Trophoblast cell (in vitro differentiated cells and primary cell): ENCODE data around the gene ARV1.

ENCODE experiments used
- DNase-seq, 2 donors: peaks; one replicate each; pipeline ENCODE4 v3.0.0-alpha.2; 2016
- H2AFZ ChIP-seq: 2 replicates; pipeline ENCODE4 v1.6.1; 2013; ENCODE audit warnings: low read length, moderate library complexity, mild to moderate bottlenecking; ENCODE audit not compliant: insufficient read depth, poor library complexity
- H2AK5ac ChIP-seq: 2 replicates; pipeline ENCODE4 v1.6.1; 2013; ENCODE audit warnings: mild to moderate bottlenecking, low read length
- H2BK120ac ChIP-seq: 2 replicates; pipeline ENCODE4 v1.6.1; 2013; ENCODE audit warnings: low read length, mild to moderate bottlenecking, moderate library complexity; ENCODE audit not compliant: insufficient read depth, poor library complexity
- H2BK12ac ChIP-seq: 2 replicates; pipeline ENCODE4 v1.6.1; 2013; ENCODE audit warnings: mild to moderate bottlenecking, low read length, moderate library complexity
- H2BK5ac ChIP-seq: 2 replicates; pipeline ENCODE4 v1.6.1; 2013; ENCODE audit warnings: low read length, low read depth, moderate library complexity, mild to moderate bottlenecking; ENCODE audit not compliant: poor library complexity
- H3K14ac ChIP-seq: 2 replicates; pipeline ENCODE4 v1.6.1; 2013; ENCODE audit warnings: mild to moderate bottlenecking, low read length
- H3K18ac ChIP-seq: 2 replicates; pipeline ENCODE4 v1.6.1; 2013; ENCODE audit warnings: mild to moderate bottlenecking, low read length
- H3K23ac ChIP-seq: 2 replicates; pipeline ENCODE4 v1.6.1; 2013; ENCODE audit warnings: low read length
- H3K27ac ChIP-seq: 2 replicates; pipeline ENCODE4 v1.5.1; 2013; ENCODE audit warnings: low read depth, mild to moderate bottlenecking, inconsistent platforms, low read length, moderate library complexity
- H3K27me3 ChIP-seq: 2 replicates; pipeline ENCODE4 v1.6.1; 2013; ENCODE audit warnings: inconsistent platforms, mild to moderate bottlenecking, low read length, moderate library complexity; ENCODE audit not compliant: insufficient read depth
- H3K36me3 ChIP-seq, 2 experiments: 1 replicate in 1 of 2; 2 replicates in 1 of 2; pipeline ENCODE4 v1.6.1; 2013; ENCODE audit warnings: low read length in 2 of 2, mild to moderate bottlenecking in 2 of 2, moderate library complexity in 1 of 2; ENCODE audit not compliant: insufficient read depth in 2 of 2, control insufficient read depth in 1 of 2
- H3K4ac ChIP-seq: 2 replicates; pipeline ENCODE4 v1.6.1; 2013; ENCODE audit warnings: low read depth, mild to moderate bottlenecking, low read length, moderate library complexity
- H3K4me1 ChIP-seq, 2 experiments: 1 replicate in 1 of 2; 2 replicates in 1 of 2; pipeline ENCODE4 v1.6.1; 2013; ENCODE audit warnings: low read length in 2 of 2, mild to moderate bottlenecking in 2 of 2, moderate library complexity in 1 of 2; ENCODE audit not compliant: insufficient read depth in 2 of 2, control insufficient read depth in 1 of 2
- H3K4me2 ChIP-seq: 2 replicates; pipeline ENCODE4 v1.6.1; 2013; ENCODE audit warnings: inconsistent platforms, mild to moderate bottlenecking, low read length, moderate library complexity
- H3K4me3 ChIP-seq: 2 replicates; pipeline ENCODE4 v1.5.1; 2013; ENCODE audit warnings: mild to moderate bottlenecking, low read depth, low read length, inconsistent platforms
- H3K79me1 ChIP-seq: one replicate; pipeline ENCODE4 v1.6.1; 2013; ENCODE audit warnings: low read length
- H3K79me2 ChIP-seq: 2 replicates; pipeline ENCODE4 v1.6.1; 2013; ENCODE audit warnings: low read length, mild to moderate bottlenecking; ENCODE audit not compliant: control insufficient read depth, insufficient read depth, poor library complexity
- H3K9ac ChIP-seq: 2 replicates; pipeline ENCODE4 v1.6.1; 2013; ENCODE audit warnings: mild to moderate bottlenecking, low read length
- H3K9me3 ChIP-seq: 2 replicates; pipeline ENCODE4 v1.6.1; 2013; ENCODE audit warnings: low read depth, mild to moderate bottlenecking, control low read depth, inconsistent platforms, low read length; ENCODE audit not compliant: insufficient read depth
- H4K12ac ChIP-seq: 2 replicates; pipeline ENCODE4 v1.6.1; 2013; ENCODE audit warnings: low read depth, mild to moderate bottlenecking, low read length, moderate library complexity
- H4K8ac ChIP-seq: 2 replicates; pipeline ENCODE4 v1.6.1; 2013; ENCODE audit warnings: low read depth, mild to moderate bottlenecking, low read length, moderate library complexity
- H4K91ac ChIP-seq: one replicate; pipeline ENCODE4 v1.6.1; 2013; ENCODE audit warnings: low read depth, mild to moderate bottlenecking, low read length, moderate library complexity
- WGBS: extraction: QIAGEN DNeasy Blood & Tissue Kit; methylation state at CpG from one replicate; pipeline ENCODE4 v1.1.7; 2013; ENCODE audit warnings: missing lambda C conversion rate; ENCODE audit not compliant: insufficient read length, insufficient coverage; ENCODE audit errors: extremely low coverage; 5-methylcytosine and 5-hydroxymethylcytosine counted together

The ARV1 gene

DNA sequence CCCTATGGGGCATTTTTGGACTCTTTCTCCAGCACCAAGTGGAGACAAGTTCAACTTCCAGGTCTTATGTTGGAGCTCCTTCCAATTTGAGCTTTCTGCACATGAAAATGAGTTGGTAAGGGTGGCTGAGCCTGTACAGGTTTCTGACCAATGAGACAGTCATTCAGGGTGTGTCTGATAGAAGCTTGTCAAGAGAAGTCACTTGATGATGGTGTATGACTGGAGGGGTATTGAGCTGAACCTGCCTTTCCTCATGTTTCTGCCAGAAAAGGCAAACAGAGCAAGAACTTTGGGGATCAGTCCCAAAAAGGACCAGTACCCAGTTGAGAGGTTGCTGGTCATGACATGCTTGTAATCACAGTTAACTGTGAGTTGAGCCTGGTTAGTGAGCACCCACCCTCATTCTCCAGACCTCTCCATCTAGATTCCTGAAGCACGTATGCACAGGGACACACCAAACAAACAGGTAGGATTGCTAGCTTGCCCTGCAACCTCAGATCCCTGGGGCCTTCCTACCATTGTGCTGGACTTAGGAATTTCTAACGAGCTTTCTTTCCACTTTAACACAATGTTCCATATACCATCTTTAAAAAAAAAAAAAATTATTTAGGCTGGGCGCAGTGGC is 34.6 kb downstream of the ARV1 start:
- no peak overlapping the region for H3K9ac ChIP-seq
- H3K4me2 ChIP-seq: no peak overlapping the region
- no peak overlapping the region for H3K4me3 ChIP-seq
- no peak overlapping the region for H3K27ac ChIP-seq
- no peak overlapping the region for H3K18ac ChIP-seq
- no peaks in the 10 kb centered on the region for H3K27me3 ChIP-seq
- no peak overlapping the region for H2BK120ac ChIP-seq
- no peak overlapping the region for H4K91ac ChIP-seq
- H3K79me1 ChIP-seq: no peaks in the 10 kb centered on the region
- no peak overlapping the region for H2BK12ac ChIP-seq
- H3K4ac ChIP-seq: no peak overlapping the region
- no peak overlapping the region for H3K14ac ChIP-seq
- H3K79me2 ChIP-seq: peaks cover 1% of the 10 kb centered on the region
- H3K4me1 ChIP-seq: peaks cover 4 to 5% of the 10 kb centered on the region in 2 experiments
- H4K12ac ChIP-seq: no peak overlapping the region
- no peaks in the 10 kb centered on the region for H3K9me3 ChIP-seq
- peak; percentile 86 to 90 for DNase-seq
- no CpG with 5 or more reads among the region's 3 CpGs for WGBS
- no peak overlapping the region for H2BK5ac ChIP-seq
- H4K8ac ChIP-seq: no peak overlapping the region
- no peak overlapping the region for H2AFZ ChIP-seq
- H2AK5ac ChIP-seq: no peak overlapping the region
- no peak overlapping the region for H3K23ac ChIP-seq
- H3K36me3 ChIP-seq: peaks cover 5 to 14% of the 10 kb centered on the region in 2 experiments

GRCh38 chr1:231016234-231016633 is 37.3 kb downstream of the ARV1 start:
- H3K18ac ChIP-seq: no peak overlapping the region
- no peaks in the 10 kb centered on the region for H3K27me3 ChIP-seq
- H2AFZ ChIP-seq: no peak overlapping the region
- no peak overlapping the region for H4K91ac ChIP-seq
- no peak overlapping the region for H3K4ac ChIP-seq
- H4K8ac ChIP-seq: no peak overlapping the region
- peaks cover 11 to 26% of the 10 kb centered on the region in 2 experiments for H3K36me3 ChIP-seq
- H3K4me1 ChIP-seq: peaks cover 7% of the 10 kb centered on the region in 2 experiments
- H3K14ac ChIP-seq: no peak overlapping the region
- no peak overlapping the region for H4K12ac ChIP-seq
- no peak overlapping the region for H2BK5ac ChIP-seq
- no peaks in the 10 kb centered on the region for H3K9me3 ChIP-seq
- H3K79me2 ChIP-seq: peaks cover 1% of the 10 kb centered on the region
- WGBS: no CpG with 5 or more reads among the region's 6 CpGs
- H3K9ac ChIP-seq: no peak overlapping the region
- no peaks in the 10 kb centered on the region for H3K79me1 ChIP-seq
- H3K4me3 ChIP-seq: no peak overlapping the region
- no peak overlapping the region for H3K23ac ChIP-seq
- no peak overlapping the region for H2BK120ac ChIP-seq
- no peak overlapping the region for H2AK5ac ChIP-seq
- no peak overlapping the region for H3K27ac ChIP-seq
- H2BK12ac ChIP-seq: no peak overlapping the region
- H3K4me2 ChIP-seq: no peak overlapping the region
- DNase-seq: peak in 1 of 2 donors; percentile 43

- H3K14ac ChIP-seq: no peak overlapping the region
- no peak overlapping the region for H4K8ac ChIP-seq
- H3K4me1 ChIP-seq: peaks cover 7 to 9% of the 10 kb centered on the region in 2 experiments
- H2BK5ac ChIP-seq: no peak overlapping the region
- peaks cover 11 to 30% of the 10 kb centered on the region in 2 experiments for H3K36me3 ChIP-seq
- H3K9ac ChIP-seq: no peak overlapping the region
- H4K12ac ChIP-seq: no peak overlapping the region
- H3K9me3 ChIP-seq: no peaks in the 10 kb centered on the region
- H3K79me1 ChIP-seq: no peaks in the 10 kb centered on the region
- peaks cover 1% of the 10 kb centered on the region for H3K79me2 ChIP-seq
- no peak overlapping the region for H3K18ac ChIP-seq
- H2AK5ac ChIP-seq: no peak overlapping the region
- H3K27me3 ChIP-seq: no peaks in the 10 kb centered on the region
- H3K4ac ChIP-seq: no peak overlapping the region
- no CpG with 5 or more reads among the region's 5 CpGs for WGBS
- H2BK12ac ChIP-seq: no peak overlapping the region
- no peak overlapping the region for H2BK120ac ChIP-seq
- DNase-seq: no peak
- no peak overlapping the region for H3K23ac ChIP-seq
- H2AFZ ChIP-seq: no peak overlapping the region
- H4K91ac ChIP-seq: no peak overlapping the region
- H3K4me2 ChIP-seq: no peak overlapping the region
- no peak overlapping the region for H3K4me3 ChIP-seq
- no peak overlapping the region for H3K27ac ChIP-seq
Measured at GRCh38 chr1:231016966-231017365, 38.1 kb downstream of the ARV1 start.

GRCh38 chr1:231019711-231020110 is 40.8 kb downstream of the ARV1 start:
- Histone ChIP-seq H2BK5ac (no peak overlapping the region), H3K27me3 (no peaks in the 10 kb centered on the region), H3K23ac (no peak overlapping the region), H3K79me1 (no peaks in the 10 kb centered on the region), H3K27ac (no peak overlapping the region), H2AK5ac (no peak overlapping the region), H3K18ac (peak overlapping the region; percentile 5), H3K4ac (no peak overlapping the region), H2AFZ (no peak overlapping the region), H3K14ac (no peak overlapping the region), H3K79me2 (peaks cover 1% of the 10 kb centered on the region), H2BK120ac (no peak overlapping the region), H4K8ac (no peak overlapping the region), H3K4me1 (peaks cover 3 to 4% of the 10 kb centered on the region in 2 experiments), H2BK12ac (no peak overlapping the region), H4K91ac (no peak overlapping the region), H4K12ac (no peak overlapping the region), H3K36me3 (peaks cover 14 to 31% of the 10 kb centered on the region in 2 experiments), H3K9ac (no peak overlapping the region), H3K4me3 (no peak overlapping the region), H3K4me2 (no peak overlapping the region), H3K9me3 (no peaks in the 10 kb centered on the region)
- DNase-seq: peak in 1 of 2 donors; percentile 4
- no CpG with 5 or more reads among the region's 14 CpGs for WGBS
